ENCODE results near the gene PHF23.

GRCh38 chr17:7248796-7249195 lies 9.5 kb upstream of the PHF23 start:
- TF ChIP-seq SIN3A (IDR thresholded peaks at IDR 0.05; ENCODE audit: borderline replicate concordance, insufficient read depth, low read length): no peak
- TF ChIP-seq POLR2AphosphoS5 (IDR thresholded peaks at IDR 0.05; ENCODE audit: low read depth, low read length): no peak
- no peak for TF ChIP-seq TAF1 (IDR thresholded peaks at IDR 0.05; ENCODE audit: borderline replicate concordance, insufficient read depth, low read length)
- no peak for TF ChIP-seq REST (IDR thresholded peaks at IDR 0.05; ENCODE audit: insufficient read depth in 1 of 2, low read depth in 2 of 2, low read length in 2 of 2)
- no peak for TF ChIP-seq FOXP2 (optimal IDR thresholded peaks at IDR 0.05; ENCODE audit: borderline replicate concordance, extremely low read depth, extremely low read length, insufficient read depth)

Data from PFSK-1 (cell line).